ENCODE data around the gene RHPN2.

Gene RHPN2

GRCh38 chr19:33064792-33065550 is at the start of gene RHPN2:
TSS of gene RHPN2 (minus strand) at chr19:33064888. CDS start at chr19:33064852, 36 bp downstream.
- DNase-seq: peak; percentile 83

- no peak for DNase-seq
Observed at GRCh38 chr19:33114312-33114711, 49.6 kb upstream of the RHPN2 start.

GRCh38 chr19:33111587-33111986 is 46.9 kb upstream of the RHPN2 start:
- no peak for DNase-seq

- no peak for DNase-seq
Observed at GRCh38 chr19:33110137-33110910, 45.6 kb upstream of the RHPN2 start.

- DNase-seq: no peak
Observed at GRCh38 chr19:33108161-33108560, 43.5 kb upstream of the RHPN2 start.

GRCh38 chr19:33102893-33103292 is 38.2 kb upstream of the RHPN2 start:
- no peak for DNase-seq

GRCh38 chr19:33100894-33101644 is 36.4 kb upstream of the RHPN2 start:
- DNase-seq: no peak

GRCh38 chr19:33098055-33098534 is 33.4 kb upstream of the RHPN2 start:
- DNase-seq: no peak

- DNase-seq: no peak
Observed at GRCh38 chr19:33096005-33096404, 31.3 kb upstream of the RHPN2 start.

- no peak for DNase-seq
Observed at GRCh38 chr19:33094436-33095067, 29.9 kb upstream of the RHPN2 start.

- DNase-seq: no peak
Observed at GRCh38 chr19:33093420-33094210, 28.9 kb upstream of the RHPN2 start.

GRCh38 chr19:33090179-33090578 is 25.5 kb upstream of the RHPN2 start:
- no peak for DNase-seq

GRCh38 chr19:33089010-33089409 is 24.3 kb upstream of the RHPN2 start:
- DNase-seq: no peak

GRCh38 chr19:33086955-33087354 is 22.3 kb upstream of the RHPN2 start:
- no peak for DNase-seq

- no peak for DNase-seq
Observed at GRCh38 chr19:33085570-33086128, 21.0 kb upstream of the RHPN2 start.

GRCh38 chr19:33080761-33081681 is 16.3 kb upstream of the RHPN2 start, which contains the start of gene GPATCH1:
TSS of gene GPATCH1 (plus strand) at chr19:33081181. CDS start at chr19:33081194, 13 bp downstream.
- peak; percentile 83 for DNase-seq

GRCh38 chr19:33075519-33075918 is 10.8 kb upstream of the RHPN2 start:
- DNase-seq: no peak

- DNase-seq: no peak
Observed at GRCh38 chr19:33071887-33072286, 7.2 kb upstream of the RHPN2 start.

- no peak for DNase-seq
Observed at GRCh38 chr19:33067121-33067520, 2.4 kb upstream of the RHPN2 start.

- DNase-seq: no peak
Observed at GRCh38 chr19:33066543-33066942, 1.9 kb upstream of the RHPN2 start.

GRCh38 chr19:33064458-33064791 is 263 bp downstream of the RHPN2 start:
- no peak for DNase-seq
